GM12878 (cell line): Measurements from ENCODE around the gene ITGA6. TPM values are rescaled to one million over a fixed set of nuclear protein-coding genes. Genes with fewer than 3 reads are reported as not detected.

Source experiments
- ATAC-seq: fragments of 200-7000 bp; cut with Tn5 transposase; 3 replicates; pipeline ENCODE4 v1.9.1; 2020; ENCODE audit warnings: mild to moderate bottlenecking, moderate library complexity
- BruUV-seq: library from RNA; stranded (reverse); fragments of 400-500 nt; replicated peaks from 2 replicates; lab custom pipeline; 2021; lab: Mats Ljungman, UMichigan
- CTCF ChIA-PET: fragments of 300-600 bp; sonication (Branson Sonifier 250); formaldehyde crosslinking; extraction: SDS; loops from one replicate; lab custom pipeline; 2021; ENCODE audit warnings: inconsistent platforms; lab: Yijun Ruan, JAX
- POLR2A ChIA-PET: fragments of 350-600 bp; formaldehyde crosslinking; extraction: SDS; loops from one replicate; lab custom pipeline; 2021; ENCODE audit warnings: inconsistent platforms; lab: Charles Lee
- RAD21 ChIA-PET: fragments of 300-600 bp; sonication (Branson Sonifier 250); formaldehyde crosslinking; loops from one replicate; lab custom pipeline; 2023; ENCODE audit warnings: antibody characterized with exemption; ENCODE audit not compliant: unreplicated experiment; lab: Charles Lee
- SMC1A ChIA-PET: fragments of 300-600 bp; sonication (Branson Sonifier 250); formaldehyde crosslinking; loops from one replicate; lab custom pipeline; 2023; ENCODE audit not compliant: unreplicated experiment, uncharacterized antibody; lab: Charles Lee
- DNase-seq: peaks from one replicate; pipeline ENCODE4 v3.0.0-alpha.2; 2011; ENCODE audit warnings: low read depth, low spot score
- FAIRE-seq: peaks from 3 replicates; lab custom pipeline; 2011; peaks lifted over from hg19 to GRCh38; lab: Jason Lieb, UNC
- H2AFZ ChIP-seq: 2 replicates; pipeline ENCODE4 v1.6.0; 2011; ENCODE audit warnings: low read depth, low read length, control low read depth; ENCODE audit not compliant: control insufficient read depth
- H3K27ac ChIP-seq: 2 replicates; pipeline ENCODE4 v1.5.1; 2011; ENCODE audit warnings: control low read depth; ENCODE audit not compliant: control insufficient read depth, insufficient read depth
- H3K27me3 ChIP-seq, 2 experiments: replicated peaks in 1 of 2; 2 replicates each; pipeline versions ENCODE4 v1.6.0 to v1.6.1; 2011; ENCODE audit warnings: low read length in 1 of 2; ENCODE audit not compliant: control insufficient read depth in 2 of 2, insufficient read depth in 2 of 2
- H3K36me3 ChIP-seq, 2 experiments: 2 replicates each; pipeline ENCODE4 v1.5.1; 2011; ENCODE audit warnings: low read length in 1 of 2; ENCODE audit not compliant: control insufficient read depth in 2 of 2, insufficient read depth in 2 of 2
- H3K4me1 ChIP-seq: 2 replicates; pipeline ENCODE4 v1.6.1; 2011; ENCODE audit warnings: mild to moderate bottlenecking, low read length, moderate library complexity, mixed read lengths; ENCODE audit not compliant: control insufficient read depth, insufficient read depth
- H3K4me2 ChIP-seq: 2 replicates; pipeline ENCODE4 v1.6.0; 2011; ENCODE audit warnings: control low read depth; ENCODE audit not compliant: control insufficient read depth, insufficient read depth
- H3K4me3 ChIP-seq: fragments of 200-600 bp; sonication (generic); 2 replicates; pipeline ENCODE4 v1.5.1; 2016
- H3K79me2 ChIP-seq: 2 replicates; pipeline ENCODE4 v1.6.0; 2011; ENCODE audit warnings: low read length; ENCODE audit not compliant: control insufficient read depth, insufficient read depth
- H3K9ac ChIP-seq: 2 replicates; pipeline ENCODE4 v1.8.0; 2011; ENCODE audit warnings: low read length, control low read depth, mixed read lengths; ENCODE audit not compliant: control insufficient read depth, insufficient read depth
- H3K9me3 ChIP-seq: replicated peaks from 3 replicates; pipeline ENCODE4 v1.5.1; 2011; ENCODE audit warnings: mild to moderate bottlenecking, low read length; ENCODE audit not compliant: control insufficient read depth, insufficient read depth
- H4K20me1 ChIP-seq: 2 replicates; pipeline ENCODE4 v1.6.0; 2011; ENCODE audit not compliant: control insufficient read depth, insufficient read depth
- CTCF ChIP-seq, 3 experiments: IDR thresholded peaks in 2 of 3; conservative IDR thresholded peaks in 1 of 3; 2 replicates each; pipeline ENCODE4 v1.5.1; 2011; ENCODE audit warnings: low read depth in 3 of 3, low read length in 3 of 3, mild to moderate bottlenecking in 3 of 3, control low read depth in 2 of 3, moderate library complexity in 2 of 3, inconsistent platforms in 1 of 3, mixed read lengths in 1 of 3; ENCODE audit not compliant: control insufficient read depth in 2 of 3, insufficient read depth in 1 of 3; ENCODE audit errors: extremely low read depth in 1 of 3
- EGR1 ChIP-seq, 2 experiments: IDR thresholded peaks; 1 replicate in 1 of 2; 2 replicates in 1 of 2; pipeline ENCODE4 v1.6.1; 2011 to 2012; ENCODE audit warnings: low read depth in 2 of 2, low read length in 2 of 2, borderline replicate concordance in 1 of 2, mild to moderate bottlenecking in 1 of 2, moderate library complexity in 1 of 2
- MEF2B ChIP-seq: fragments of 450-650 bp; IDR thresholded peaks from 2 replicates; pipeline ENCODE4 v1.6.1; 2018; ENCODE audit warnings: mild to moderate bottlenecking, moderate library complexity; ENCODE audit not compliant: partially characterized antibody, poor library complexity, severe bottlenecking
- RAD21 ChIP-seq: IDR thresholded peaks from 2 replicates; pipeline ENCODE4 v1.6.1; 2011; ENCODE audit warnings: mild to moderate bottlenecking, low read depth, low read length, moderate library complexity; ENCODE audit not compliant: insufficient read depth
- SMC3 ChIP-seq: IDR thresholded peaks from 2 replicates; pipeline ENCODE4 v1.6.1; 2011; ENCODE audit warnings: low read length, improper control_type of control experiment, borderline replicate concordance
- SPI1 ChIP-seq: IDR thresholded peaks from 2 replicates; pipeline ENCODE4 v1.6.1; 2011; ENCODE audit warnings: low read depth, mild to moderate bottlenecking, low read length, moderate library complexity, borderline replicate concordance; ENCODE audit not compliant: insufficient read depth
- STAT1 ChIP-seq: fragments of 450-650 bp; conservative IDR thresholded peaks from 2 replicates; pipeline ENCODE4 v1.6.1; 2014; ENCODE audit warnings: antibody characterized with exemption, mild to moderate bottlenecking
- YY1 ChIP-seq: IDR thresholded peaks from 2 replicates; pipeline ENCODE4 v1.6.1; 2011; ENCODE audit warnings: low read depth, mild to moderate bottlenecking, low read length
- ZNF274 ChIP-seq: IDR thresholded peaks from one replicate; pipeline ENCODE4 v1.8.0; 2011; ENCODE audit not compliant: insufficient read length, insufficient read depth
- WGBS: methylation state at CpG from one replicate; pipeline ENCODE4 v1.1.6; 2016; ENCODE audit warnings: low lambda C conversion rate; ENCODE audit not compliant: insufficient replicate concordance, insufficient coverage; ENCODE audit errors: missing lambda C conversion rate; 5-methylcytosine and 5-hydroxymethylcytosine counted together
- in situ Hi-C: fragments of 300-500 bp; cut with MboI; formaldehyde crosslinking; loops from 9 replicates; pipeline ENCODE4 v1.14.3; 2018; ENCODE audit warnings: mixed read lengths
- intact Hi-C: fragments of 100-400 bp; cut with micrococcal nuclease; formaldehyde crosslinking; loops from one replicate; pipeline ENCODE4 v1.14.2; 2022; ENCODE audit not compliant: unreplicated experiment
- polyA plus RNA-seq, 11 experiments: library from polyadenylated mRNA; depleted of rRNA in 4 of 11; unstranded in 6 of 11; stranded (reverse) in 5 of 11; fragments of >200 nt; fragmentation: Nextera tagmentation in 4 of 11; fragmentation: Illumina TruSeq in 1 of 11; extraction: Ambion mirVana in 4 of 11; extraction: Trizol in 1 of 11; gene quantifications; 1 replicate in 1 of 11; 2 replicates in 10 of 11; pipeline versions ENCODE4 v1.2.1 to v1.2.3, GENCODE V29; 2011 to 2016; ENCODE audit warnings: inconsistent platforms in 2 of 11, missing spikeins in 2 of 11, low read depth in 1 of 11
- total RNA-seq, 4 experiments: library from RNA; depleted of rRNA in 3 of 4; stranded (reverse); fragments of >200 nt in 3 of 4; fragmentation: Illumina TruSeq in 1 of 4; extraction: Trizol in 1 of 4; gene quantifications; 2 replicates each; pipeline versions ENCODE4 v1.2.1 to v1.2.3, GENCODE V29; 2013 to 2021

Gene ITGA6
- total and polyA plus RNA-seq, 10 of the 15 experiments (the other 5 are each of a cell fraction or from before 2014, with no cell fraction given), result 0.01 to 0.36 (median 0.14) TPM; not detected in 2

DNA sequence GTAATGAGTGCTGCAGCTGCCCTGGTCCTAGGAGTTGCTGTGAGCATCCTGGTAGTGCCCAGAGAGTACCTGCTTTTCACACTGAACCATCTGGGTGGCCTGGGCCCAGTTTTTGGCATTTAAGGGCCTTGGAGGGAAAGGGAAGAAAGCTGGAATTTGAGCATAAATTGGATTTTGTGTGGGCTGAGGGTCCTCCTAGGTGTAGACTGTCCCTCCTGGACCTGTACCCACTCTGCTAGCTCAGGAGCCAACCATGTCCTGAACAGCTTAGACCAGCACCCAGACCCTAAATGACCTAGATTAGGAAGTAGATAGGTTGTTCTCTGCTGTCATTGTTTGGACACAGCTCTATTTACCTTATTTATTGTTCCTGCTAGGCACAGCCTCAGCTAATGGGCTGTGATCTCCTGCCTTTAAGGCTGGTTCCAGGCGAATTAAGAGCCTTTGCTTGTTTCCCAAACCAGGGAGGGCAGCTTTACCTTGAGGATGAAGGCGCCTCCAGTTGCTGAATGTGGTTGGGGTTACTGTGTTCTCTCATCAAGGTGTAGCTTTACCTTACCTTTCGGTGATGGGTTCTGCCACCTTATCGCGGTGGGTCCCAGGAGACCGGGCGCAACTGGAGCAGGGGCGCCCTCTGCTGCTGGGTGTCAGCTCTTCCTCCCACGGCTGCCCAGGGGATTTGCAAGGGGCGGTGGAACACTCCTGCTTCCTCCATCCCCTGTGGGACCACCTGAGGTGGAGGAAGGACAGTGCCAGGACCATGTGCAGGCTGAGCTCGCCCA, 34.4 kb downstream of the ITGA6 start:
- Histone ChIP-seq H2AFZ (no peak overlapping the region), H3K79me2 (no peaks in the 10 kb centered on the region), H3K36me3 (no peaks in the 10 kb centered on the region), H3K4me1 (peaks cover 8% of the 10 kb centered on the region), H3K27me3 (peaks cover 0 to 8% of the 10 kb centered on the region in 2 experiments; a peak in 2 of 4 replicates), H3K9me3 (no peaks in the 10 kb centered on the region), H3K4me3 (no peak overlapping the region), H4K20me1 (no peaks in the 10 kb centered on the region), H3K27ac (no peak overlapping the region), H3K4me2 (no peak overlapping the region), H3K9ac (no peak overlapping the region)
- DNase-seq (no peak), FAIRE-seq (no peak), ATAC-seq (peak; percentile 92)
- intact Hi-C loops, result loop anchor here (1.0 to 10.0 kb wide), 3 partner anchors 261 to 759 kb away; no protein-coding TSS in a partner anchor
- in situ Hi-C loops, result loop anchor here (10.0 kb wide), 2 partner anchors 287 to 867 kb away; no protein-coding TSS in a partner anchor
- SMC1A ChIA-PET, result interaction anchor here (0.8 to 1.7 kb wide), 7 partner anchors 18 to 888 kb away, joined by 3 to 6 read pairs (median 4); no protein-coding TSS in a partner anchor
- TF ChIP-seq SMC3 (peak; percentile 71), SPI1 (0 out of 2 replicates have a peak, but pooled peaks have one; percentile 16), STAT1 (no peak), EGR1 (IDR thresholded peaks at IDR 0.05; ENCODE audit: borderline replicate concordance in 1 of 2, low read depth in 2 of 2, low read length in 2 of 2) (peak in 1 of 2 experiments; percentile 15; a peak in 1 of 3 replicates), MEF2B (peak; percentile 73), CTCF (IDR thresholded peaks at IDR 0.05 in 2 of 3, conservative IDR thresholded peaks at IDR 0.05 in 1 of 3; ENCODE audit: control insufficient read depth in 2 of 3, extremely low read depth in 1 of 3, insufficient read depth in 1 of 3, low read depth in 3 of 3, low read length in 3 of 3) (peak; percentile 67 to 94 (median 85)), ZNF274 (no peak), RAD21 (peak; percentile 79), YY1 (0 out of 2 replicates have a peak, but pooled peaks have one; percentile 24)
- WGBS, result under 1% methylated on average over 11 of the region's 11 CpGs
- BruUV-seq, result no TSS peak
- RAD21 ChIA-PET, result interaction anchor here (0.6 to 1.7 kb wide), 12 partner anchors 10 to 888 kb away, joined by 3 to 10 read pairs (median 4); no protein-coding TSS in a partner anchor
- CTCF ChIA-PET, result interaction anchor here (0.6 to 3.4 kb wide), 45 partner anchors 9 to 904 kb away, joined by 3 to 23 read pairs (median 4); no protein-coding TSS in a partner anchor
- POLR2A ChIA-PET, result no interaction called here
